ENCODE measurements around the gene CSTPP1. TPM values are rescaled to one million over a fixed set of nuclear protein-coding genes. Genes with fewer than 3 reads are reported as not detected.

CSTPP1 gene
- total RNA-seq, 1 donor from 2014 or later: 30.0 TPM

DNA sequence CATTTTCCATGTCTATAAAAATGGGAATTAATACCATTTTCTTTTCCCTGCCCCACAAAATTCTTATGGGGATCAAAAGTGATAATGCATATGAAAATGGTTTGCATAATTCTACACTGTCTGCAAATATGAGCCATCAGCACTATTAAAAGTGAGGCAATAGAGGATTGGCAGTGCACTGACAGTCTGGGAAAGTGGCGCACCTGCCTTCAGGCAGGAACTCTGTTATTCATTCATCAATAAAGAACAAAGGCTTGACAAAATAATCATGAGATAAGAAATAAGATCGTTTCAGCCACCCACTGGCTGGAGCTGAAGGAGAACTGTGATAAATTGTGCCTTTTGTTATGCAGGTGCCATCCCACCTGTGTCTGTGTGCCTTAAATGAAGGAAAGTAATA is 190.7 kb downstream of the CSTPP1 start:
- TF ChIP-seq, protein P1, sequence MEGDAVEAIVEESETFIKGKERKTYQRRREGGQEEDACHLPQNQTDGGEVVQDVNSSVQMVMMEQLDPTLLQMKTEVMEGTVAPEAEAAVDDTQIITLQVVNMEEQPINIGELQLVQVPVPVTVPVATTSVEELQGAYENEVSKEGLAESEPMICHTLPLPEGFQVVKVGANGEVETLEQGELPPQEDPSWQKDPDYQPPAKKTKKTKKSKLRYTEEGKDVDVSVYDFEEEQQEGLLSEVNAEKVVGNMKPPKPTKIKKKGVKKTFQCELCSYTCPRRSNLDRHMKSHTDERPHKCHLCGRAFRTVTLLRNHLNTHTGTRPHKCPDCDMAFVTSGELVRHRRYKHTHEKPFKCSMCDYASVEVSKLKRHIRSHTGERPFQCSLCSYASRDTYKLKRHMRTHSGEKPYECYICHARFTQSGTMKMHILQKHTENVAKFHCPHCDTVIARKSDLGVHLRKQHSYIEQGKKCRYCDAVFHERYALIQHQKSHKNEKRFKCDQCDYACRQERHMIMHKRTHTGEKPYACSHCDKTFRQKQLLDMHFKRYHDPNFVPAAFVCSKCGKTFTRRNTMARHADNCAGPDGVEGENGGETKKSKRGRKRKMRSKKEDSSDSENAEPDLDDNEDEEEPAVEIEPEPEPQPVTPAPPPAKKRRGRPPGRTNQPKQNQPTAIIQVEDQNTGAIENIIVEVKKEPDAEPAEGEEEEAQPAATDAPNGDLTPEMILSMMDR (IDR thresholded peaks at IDR 0.05; ENCODE audit: unreplicated experiment): no peak

DNA sequence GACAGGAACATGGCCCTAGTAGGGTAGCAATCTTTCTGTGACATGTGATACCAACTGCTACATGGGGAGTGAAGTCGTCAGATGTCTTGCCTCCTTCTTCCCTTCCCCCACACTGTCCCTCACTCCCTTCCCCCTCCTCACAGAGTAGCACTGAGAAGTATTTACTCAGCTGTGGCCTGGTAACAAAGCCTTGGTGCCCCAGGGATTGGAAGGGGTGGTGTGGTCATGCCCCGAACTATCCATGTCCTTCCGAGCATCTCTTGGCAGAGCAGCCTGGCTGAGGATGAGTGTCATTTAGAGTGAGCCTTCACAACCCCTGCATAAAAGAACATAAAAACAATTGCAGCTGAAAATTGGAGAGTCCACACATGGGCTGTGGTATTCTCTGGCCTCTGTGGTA is 194.0 kb downstream of the CSTPP1 start:
- Mint-ChIP-seq H3K9me3 (ENCODE audit: unreplicated experiment) (no peaks in the 10 kb centered on the region), H3K27me3 (ENCODE audit: unreplicated experiment) (peaks cover 4% of the 10 kb centered on the region), H3K27ac (ENCODE audit: unreplicated experiment) (no peak overlapping the region), H3K4me3 (ENCODE audit: unreplicated experiment) (no peak overlapping the region), H3K36me3 (ENCODE audit: low read depth, unreplicated experiment) (no peaks in the 10 kb centered on the region), H3K4me1 (ENCODE audit: unreplicated experiment) (peaks cover 5% of the 10 kb centered on the region)
- TF ChIP-seq, protein P1 (IDR thresholded peaks at IDR 0.05; ENCODE audit: unreplicated experiment): no peak
- no peak for DNase-seq (ENCODE audit: low spot score)

More for the DNA sequence above, 190.7 kb downstream of the CSTPP1 start:
- Mint-ChIP-seq H3K27me3 (ENCODE audit: unreplicated experiment) (no peaks in the 10 kb centered on the region), H3K4me1 (ENCODE audit: unreplicated experiment) (peaks cover 7% of the 10 kb centered on the region), H3K9me3 (ENCODE audit: unreplicated experiment) (no peaks in the 10 kb centered on the region), H3K36me3 (ENCODE audit: low read depth, unreplicated experiment) (no peaks in the 10 kb centered on the region), H3K4me3 (ENCODE audit: unreplicated experiment) (no peak overlapping the region), H3K27ac (ENCODE audit: unreplicated experiment) (no peak overlapping the region)
- no peak for DNase-seq (ENCODE audit: low spot score)

DNA sequence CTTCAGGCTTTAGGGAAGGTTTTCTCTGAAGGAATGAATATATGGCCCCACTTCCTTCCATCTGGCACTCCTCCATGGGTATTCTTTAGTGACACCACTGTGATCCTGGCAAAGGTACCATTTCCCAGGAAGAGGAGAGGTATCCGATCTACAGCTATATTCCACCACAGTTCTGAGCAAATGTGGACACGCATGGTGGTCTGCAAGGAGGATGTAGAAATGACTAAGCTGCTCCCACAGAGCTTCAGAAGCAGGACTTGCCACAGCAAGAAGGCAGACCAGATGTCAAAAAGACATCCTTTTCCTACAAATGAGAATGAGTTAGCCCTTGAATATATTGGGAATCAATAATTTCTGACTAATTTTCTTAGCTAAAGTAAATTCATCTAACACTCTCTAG is 194.6 kb downstream of the CSTPP1 start:
- H3K4me3 Mint-ChIP-seq (ENCODE audit: unreplicated experiment): no peak overlapping the region
- H3K27ac Mint-ChIP-seq (ENCODE audit: unreplicated experiment): no peak overlapping the region
- TF ChIP-seq, protein P1 (IDR thresholded peaks at IDR 0.05; ENCODE audit: unreplicated experiment): no peak
- H3K36me3 Mint-ChIP-seq (ENCODE audit: low read depth, unreplicated experiment): no peaks in the 10 kb centered on the region
- peaks cover 4% of the 10 kb centered on the region for H3K27me3 Mint-ChIP-seq (ENCODE audit: unreplicated experiment)
- no peak for DNase-seq (ENCODE audit: low spot score)
- no peaks in the 10 kb centered on the region for H3K9me3 Mint-ChIP-seq (ENCODE audit: unreplicated experiment)
- peaks cover 5% of the 10 kb centered on the region for H3K4me1 Mint-ChIP-seq (ENCODE audit: unreplicated experiment)

DNA sequence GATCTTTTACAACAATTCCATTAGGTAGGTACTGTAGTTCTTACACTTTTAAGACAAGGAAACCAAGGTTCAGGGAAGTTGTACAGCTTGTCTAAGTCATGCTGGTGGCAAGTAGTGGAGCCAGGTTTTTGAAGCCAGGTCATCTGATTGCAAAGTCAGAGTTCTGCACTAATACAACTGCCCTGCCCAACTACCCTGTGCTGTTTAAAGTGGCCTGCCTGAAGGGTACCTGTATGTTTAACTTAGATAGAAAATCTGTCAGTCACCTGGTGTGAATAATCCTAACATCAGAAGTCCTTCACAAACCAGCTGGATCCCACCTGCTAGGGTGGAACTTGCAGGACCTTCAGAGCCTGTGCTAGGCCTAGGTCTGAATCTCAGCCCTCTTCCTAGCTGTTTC is 195.9 kb downstream of the CSTPP1 start:
- Mint-ChIP-seq H3K27ac (ENCODE audit: unreplicated experiment) (no peak overlapping the region), H3K36me3 (ENCODE audit: low read depth, unreplicated experiment) (no peaks in the 10 kb centered on the region), H3K27me3 (ENCODE audit: unreplicated experiment) (peaks cover 4% of the 10 kb centered on the region), H3K9me3 (ENCODE audit: unreplicated experiment) (no peaks in the 10 kb centered on the region), H3K4me1 (ENCODE audit: unreplicated experiment) (peaks cover 5% of the 10 kb centered on the region), H3K4me3 (ENCODE audit: unreplicated experiment) (no peak overlapping the region)
- no peak for DNase-seq (ENCODE audit: low spot score)
- TF ChIP-seq, protein P1 (IDR thresholded peaks at IDR 0.05; ENCODE audit: unreplicated experiment): no peak

DNA sequence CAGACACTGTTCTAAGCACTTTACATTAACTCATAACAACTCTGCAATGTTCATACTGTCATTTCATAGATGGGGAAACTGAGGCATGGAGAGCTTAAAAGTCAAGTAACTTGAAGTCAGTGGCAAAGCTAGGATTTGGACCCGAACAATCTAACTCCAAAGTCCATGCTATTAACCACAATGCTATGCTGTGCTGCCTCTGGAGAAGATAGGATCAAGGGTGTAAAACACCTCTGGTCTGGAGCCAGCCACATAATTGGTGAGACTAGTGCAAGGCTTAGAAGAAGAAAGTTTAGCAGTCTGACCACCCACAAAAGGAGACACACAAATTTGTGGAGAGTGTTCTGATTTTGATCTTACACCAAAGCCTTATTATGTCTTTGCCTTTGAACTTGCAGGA is 196.4 kb downstream of the CSTPP1 start:
- H3K36me3 Mint-ChIP-seq (ENCODE audit: low read depth, unreplicated experiment): no peaks in the 10 kb centered on the region
- H3K4me1 Mint-ChIP-seq (ENCODE audit: unreplicated experiment): peaks cover 5% of the 10 kb centered on the region
- H3K4me3 Mint-ChIP-seq (ENCODE audit: unreplicated experiment): no peak overlapping the region
- no peak for DNase-seq (ENCODE audit: low spot score)
- TF ChIP-seq, protein P1 (IDR thresholded peaks at IDR 0.05; ENCODE audit: unreplicated experiment): no peak
- no peak overlapping the region for H3K27ac Mint-ChIP-seq (ENCODE audit: unreplicated experiment)
- no peaks in the 10 kb centered on the region for H3K9me3 Mint-ChIP-seq (ENCODE audit: unreplicated experiment)
- H3K27me3 Mint-ChIP-seq (ENCODE audit: unreplicated experiment): peaks cover 4% of the 10 kb centered on the region

All from endothelial cell (in vitro differentiated cells).